Measurements from ENCODE around the gene SLC39A8. TPM values are rescaled to one million over a fixed set of nuclear protein-coding genes. Genes with fewer than 3 reads are reported as not detected.
"Not testable (repeated sequence)": the region's sequence is repeated elsewhere in the genome, so short reads cannot be mapped to it uniquely, and the experiment has no call there.

SLC39A8 gene
- total RNA-seq, 6 experiments from 2014 or later, result 19.4 to 24.7 (median 23.3) TPM

- DNase-seq (no peak), ATAC-seq (no peak)
- no peaks in the 10 kb centered on the region for H3K27me3 ChIP-seq
- H3K27ac ChIP-seq, result no peak overlapping the region
- WGBS (ENCODE audit: insufficient coverage, low coverage, low lambda C conversion rate, missing lambda C conversion rate), result 37% methylated on average over 2 of the region's 2 CpGs
- H3K4me1 ChIP-seq, result no peaks in the 10 kb centered on the region
- TF ChIP-seq CTCF (IDR thresholded peaks at IDR 0.05), result no peak
- TF ChIP-seq POLR2A (IDR thresholded peaks at IDR 0.05), result no peak
- intact Hi-C loops (cut with DNase I), result no loop called here
- peaks cover 0 to 2% (median 0%) of the 10 kb centered on the region in 4 donors for H3K9me3 ChIP-seq
- H3K4me3 ChIP-seq, result no peak overlapping the region
- H3K36me3 ChIP-seq, result no peaks in the 10 kb centered on the region
These were observed 42.4 kb upstream of the SLC39A8 start for GRCh38 chr4:102387552-102388150.

DNA sequence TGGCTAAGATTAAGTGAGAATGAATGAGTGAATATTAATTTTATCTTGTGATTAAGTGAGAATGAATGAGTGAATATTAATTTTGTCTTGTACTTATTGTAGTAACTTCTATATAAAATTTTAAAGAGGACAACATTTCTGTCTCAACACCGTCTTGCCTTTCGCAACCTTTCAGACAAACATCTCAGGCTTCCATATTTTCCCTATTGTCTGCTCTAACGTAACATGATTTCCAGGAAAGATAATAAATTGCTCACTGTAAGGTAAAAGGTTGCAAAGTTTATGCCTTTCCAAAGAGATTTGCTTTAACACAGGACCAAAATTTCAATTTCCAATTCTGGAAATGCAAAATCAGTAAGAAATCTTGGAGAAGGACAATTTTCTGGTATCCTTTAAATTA lies 41.7 kb upstream of the SLC39A8 start:
- no peak for ATAC-seq
- no peak for DNase-seq
- H3K36me3 ChIP-seq, result no peaks in the 10 kb centered on the region
- H3K4me3 ChIP-seq, result no peak overlapping the region
- no peak overlapping the region for H3K27ac ChIP-seq
- peaks cover 0 to 2% (median 0%) of the 10 kb centered on the region in 4 donors for H3K9me3 ChIP-seq
- TF ChIP-seq CTCF (IDR thresholded peaks at IDR 0.05) (no peak), POLR2A (IDR thresholded peaks at IDR 0.05) (no peak)
- intact Hi-C loops (cut with DNase I), result no loop called here
- 58% methylated on average over 3 of the region's 3 CpGs for WGBS (ENCODE audit: insufficient coverage, low coverage, low lambda C conversion rate, missing lambda C conversion rate)
- H3K27me3 ChIP-seq, result no peaks in the 10 kb centered on the region
- no peaks in the 10 kb centered on the region for H3K4me1 ChIP-seq

GRCh38 chr4:102380253-102380652 lies 35.0 kb upstream of the SLC39A8 start:
- ATAC-seq; H3K4me1 ChIP-seq; H3K27ac ChIP-seq; H3K9me3 ChIP-seq; intact Hi-C loops (cut with DNase I); H3K27me3 ChIP-seq; H3K36me3 ChIP-seq; H3K4me3 ChIP-seq; DNase-seq: not testable (repeated sequence)
- 62% methylated on average over 2 of the region's 10 CpGs for WGBS (ENCODE audit: insufficient coverage, low coverage, low lambda C conversion rate, missing lambda C conversion rate)

DNA sequence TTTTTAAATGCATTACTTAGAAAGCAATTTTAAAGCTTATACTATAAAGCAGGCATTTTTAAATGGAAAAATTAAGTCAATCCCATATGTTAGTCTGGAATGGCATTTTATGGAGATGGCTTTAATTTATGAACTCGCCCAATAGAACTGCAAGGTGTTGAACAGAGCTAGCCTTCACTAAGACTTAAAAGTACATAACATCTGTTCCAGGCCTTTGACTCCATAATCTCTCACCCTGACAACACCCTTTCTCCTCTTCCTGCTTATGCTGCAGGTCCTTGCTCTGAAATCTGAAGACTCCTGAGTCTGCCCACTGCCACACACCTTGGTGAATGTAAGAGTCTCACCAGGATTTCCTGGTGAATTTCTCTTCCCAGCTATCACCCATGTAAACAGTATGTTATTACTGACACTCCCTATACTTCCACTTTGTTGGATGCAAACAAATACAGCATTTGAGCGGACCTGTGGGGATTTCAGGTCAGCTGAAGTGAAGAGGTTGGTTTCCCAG lies 17.7 kb upstream of the SLC39A8 start:
- Histone ChIP-seq H3K4me1 (no peaks in the 10 kb centered on the region), H3K27ac (no peak overlapping the region), H3K9me3 (no peaks in the 10 kb centered on the region), H3K4me3 (no peak overlapping the region), H3K27me3 (no peaks in the 10 kb centered on the region), H3K36me3 (no peaks in the 10 kb centered on the region)
- intact Hi-C loops (cut with DNase I), result no loop called here
- 81% methylated on average over 2 of the region's 2 CpGs for WGBS (ENCODE audit: insufficient coverage, low coverage, low lambda C conversion rate, missing lambda C conversion rate)
- ATAC-seq (no peak), DNase-seq (no peak)
- TF ChIP-seq CTCF (IDR thresholded peaks at IDR 0.05) (no peak), POLR2A (IDR thresholded peaks at IDR 0.05) (no peak)

- intact Hi-C loops (cut with DNase I), result no loop called here
- H3K4me1 ChIP-seq, result peaks cover 0 to 16% (median 4%) of the 10 kb centered on the region in 4 donors
- no peaks in the 10 kb centered on the region for H3K36me3 ChIP-seq
- WGBS (ENCODE audit: insufficient coverage, low coverage, low lambda C conversion rate, missing lambda C conversion rate), result 79% methylated on average over 3 of the region's 3 CpGs
- DNase-seq (no peak), ATAC-seq (no peak)
- no peak overlapping the region for H3K27ac ChIP-seq
- TF ChIP-seq CTCF (IDR thresholded peaks at IDR 0.05), result no peak
- TF ChIP-seq POLR2A (IDR thresholded peaks at IDR 0.05), result no peak
- H3K4me3 ChIP-seq, result no peak overlapping the region
- H3K9me3 ChIP-seq, result no peaks in the 10 kb centered on the region
- no peaks in the 10 kb centered on the region for H3K27me3 ChIP-seq
These were observed 12.8 kb upstream of the SLC39A8 start for GRCh38 chr4:102358128-102358527.

GRCh38 chr4:102357637-102358036 lies 12.4 kb upstream of the SLC39A8 start:
- intact Hi-C loops (cut with DNase I), result not testable (repeated sequence)
- H3K4me1 ChIP-seq, result peaks cover 0 to 16% (median 4%) of the 10 kb centered on the region in 4 donors

More at GRCh38 chr4:102357637-102358036, 12.4 kb upstream of the SLC39A8 start:
- not testable (repeated sequence) for H3K27ac ChIP-seq, H3K36me3 ChIP-seq, H3K27me3 ChIP-seq, DNase-seq, H3K9me3 ChIP-seq, ATAC-seq, H3K4me3 ChIP-seq

Data from right lobe of liver (tissue), 6 donors.